ENCODE data around the gene NFKBIE. TPM values are rescaled to one million over a fixed set of nuclear protein-coding genes. Genes with fewer than 3 reads are reported as not detected.

Gene NFKBIE
- total RNA-seq, 1 experiment from 2014 or later, result 7.4 TPM

DNA sequence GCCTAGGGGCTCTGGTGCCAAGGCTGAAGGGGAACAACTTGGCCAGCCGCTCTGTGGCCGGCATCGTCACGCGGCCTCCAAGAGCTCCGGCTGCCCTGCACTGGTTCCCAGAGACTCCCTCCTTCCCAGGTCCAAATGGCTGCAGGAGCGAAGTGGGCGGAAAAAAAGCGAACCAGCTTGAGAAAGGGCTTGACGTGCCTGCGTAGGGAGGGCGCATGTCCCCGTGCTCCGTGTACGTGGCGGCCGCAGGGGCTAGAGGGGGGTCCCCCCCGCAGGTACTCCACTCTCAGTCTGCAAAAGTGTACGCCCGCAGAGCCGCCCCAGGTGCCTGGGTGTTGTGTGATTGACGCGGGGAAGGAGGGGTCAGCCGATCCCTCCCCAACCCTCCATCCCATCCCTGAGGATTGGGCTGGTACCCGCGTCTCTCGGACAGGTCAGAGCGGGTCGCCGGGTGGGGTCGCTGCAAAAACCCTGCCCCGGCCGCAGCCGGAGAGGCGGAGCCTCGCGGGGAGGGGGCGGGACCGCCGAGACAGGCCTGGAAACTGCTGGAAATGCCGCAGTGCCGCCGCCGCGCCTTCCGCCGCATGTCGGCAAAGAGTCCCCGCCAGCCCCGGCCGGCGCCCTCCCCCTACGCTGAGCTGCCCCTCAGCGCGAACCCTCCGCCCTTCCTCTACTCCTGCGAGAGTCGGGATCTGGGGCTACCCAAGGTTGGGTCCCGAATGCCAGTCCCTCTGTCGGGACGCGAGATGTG is 19.3 kb downstream of the NFKBIE start:
- Histone ChIP-seq H3K27me3 (ENCODE audit: low read length) (no peaks in the 10 kb centered on the region), H3K4me3 (ENCODE audit: low read length) (peak overlapping the region; percentile 99), H3K9me2 (replicated peaks; ENCODE audit: low read length) (no peaks in the 10 kb centered on the region), H3K79me2 (ENCODE audit: low read length) (peaks cover 44% of the 10 kb centered on the region), H3K9ac (ENCODE audit: low read length) (peak overlapping the region; percentile 96), H3K9me3 (ENCODE audit: low read length) (no peaks in the 10 kb centered on the region), H3K36me3 (ENCODE audit: low read depth, low read length) (peaks cover 39% of the 10 kb centered on the region), H3K4me2 (ENCODE audit: low read length) (peak overlapping the region; percentile 90), H4K20me1 (ENCODE audit: low read length) (peaks cover 41% of the 10 kb centered on the region), H3F3A (ENCODE audit: low read length, unreplicated experiment) (peaks cover 31% of the 10 kb centered on the region), H2AFZ (ENCODE audit: low read length) (peak overlapping the region; percentile 85), H3K27ac (ENCODE audit: low read length) (peak overlapping the region; percentile 22), H3K4me1 (ENCODE audit: insufficient read depth, low read length) (peaks cover 35% of the 10 kb centered on the region)
- ATAC-seq (peak; percentile 79), DNase-seq (peak; percentile 78)
- intact Hi-C loops (cut with micrococcal nuclease), result no loop called here
- BruUV-seq (replicated peaks), result no TSS peak
- POLR2A ChIA-PET (ENCODE audit: unreplicated experiment), result interaction anchor here (0.5 to 2.1 kb wide), 4 partner anchors 9 to 204 kb away, joined by 3 to 10 read pairs (median 4); partner anchors contain the start of gene CDC5L
- CTCF ChIA-PET, result interaction anchor here (0.7 to 1.0 kb wide), 2 partner anchors 10 to 150 kb away, joined by 4 to 6 read pairs; no protein-coding TSS in a partner anchor
- no peak for TF ChIP-seq EZH2 (IDR thresholded peaks at IDR 0.05; ENCODE audit: low read length, unreplicated experiment)
- TF ChIP-seq, protein P1, sequence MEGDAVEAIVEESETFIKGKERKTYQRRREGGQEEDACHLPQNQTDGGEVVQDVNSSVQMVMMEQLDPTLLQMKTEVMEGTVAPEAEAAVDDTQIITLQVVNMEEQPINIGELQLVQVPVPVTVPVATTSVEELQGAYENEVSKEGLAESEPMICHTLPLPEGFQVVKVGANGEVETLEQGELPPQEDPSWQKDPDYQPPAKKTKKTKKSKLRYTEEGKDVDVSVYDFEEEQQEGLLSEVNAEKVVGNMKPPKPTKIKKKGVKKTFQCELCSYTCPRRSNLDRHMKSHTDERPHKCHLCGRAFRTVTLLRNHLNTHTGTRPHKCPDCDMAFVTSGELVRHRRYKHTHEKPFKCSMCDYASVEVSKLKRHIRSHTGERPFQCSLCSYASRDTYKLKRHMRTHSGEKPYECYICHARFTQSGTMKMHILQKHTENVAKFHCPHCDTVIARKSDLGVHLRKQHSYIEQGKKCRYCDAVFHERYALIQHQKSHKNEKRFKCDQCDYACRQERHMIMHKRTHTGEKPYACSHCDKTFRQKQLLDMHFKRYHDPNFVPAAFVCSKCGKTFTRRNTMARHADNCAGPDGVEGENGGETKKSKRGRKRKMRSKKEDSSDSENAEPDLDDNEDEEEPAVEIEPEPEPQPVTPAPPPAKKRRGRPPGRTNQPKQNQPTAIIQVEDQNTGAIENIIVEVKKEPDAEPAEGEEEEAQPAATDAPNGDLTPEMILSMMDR (conservative IDR thresholded peaks at IDR 0.05; ENCODE audit: low read depth, low read length), result peak; percentile 58; the same call in 1 of the 2 replicates

DNA sequence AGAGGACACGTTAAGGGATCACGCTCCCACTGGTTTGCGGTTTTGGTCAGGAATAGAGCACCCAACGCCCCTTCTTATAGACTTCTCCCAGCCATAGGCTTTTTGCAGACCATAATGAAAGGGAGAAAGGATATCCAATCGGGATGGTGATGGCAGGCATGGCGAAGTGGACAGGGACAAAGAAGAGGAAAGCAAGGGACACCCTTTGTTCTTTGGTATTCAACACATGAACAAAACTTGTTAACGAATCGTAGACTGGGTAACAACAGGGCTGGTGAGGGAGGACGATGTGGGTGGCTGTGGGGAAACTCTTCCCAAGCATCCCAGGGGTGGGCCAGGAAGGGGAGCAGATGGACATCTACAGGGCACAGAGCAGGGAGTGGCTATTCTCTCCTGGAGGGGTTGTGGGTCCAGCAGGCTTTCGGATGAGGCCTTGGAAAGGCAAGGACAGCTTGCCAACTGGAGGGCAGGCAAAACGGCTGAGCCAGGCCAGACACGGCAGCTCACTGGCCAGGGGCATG is 19.9 kb downstream of the NFKBIE start:
- TF ChIP-seq EZH2phosphoT487 (IDR thresholded peaks at IDR 0.05; ENCODE audit: borderline replicate concordance, low read length) (no peak), EZH2 (IDR thresholded peaks at IDR 0.05; ENCODE audit: low read length, unreplicated experiment) (no peak)
- TF ChIP-seq, protein P1 (conservative IDR thresholded peaks at IDR 0.05; ENCODE audit: low read depth, low read length), result no peak
- Histone ChIP-seq H3K9me2 (replicated peaks; ENCODE audit: low read length) (no peaks in the 10 kb centered on the region), H2AFZ (ENCODE audit: low read length) (peak overlapping the region; percentile 85), H3K27ac (ENCODE audit: low read length) (0 out of 2 replicates have a peak overlapping the region, but pooled peaks have one; percentile 2), H4K20me1 (ENCODE audit: low read length) (peaks cover 35% of the 10 kb centered on the region), H3K4me1 (ENCODE audit: insufficient read depth, low read length) (peaks cover 29% of the 10 kb centered on the region), H3F3A (ENCODE audit: low read length, unreplicated experiment) (peaks cover 25% of the 10 kb centered on the region), H3K4me3 (ENCODE audit: low read length) (peak overlapping the region; percentile 99), H3K27me3 (ENCODE audit: low read length) (no peaks in the 10 kb centered on the region), H3K4me2 (ENCODE audit: low read length) (peak overlapping the region; percentile 90), H3K9ac (ENCODE audit: low read length) (peak overlapping the region; percentile 44), H3K36me3 (ENCODE audit: low read depth, low read length) (peaks cover 32% of the 10 kb centered on the region), H3K79me2 (ENCODE audit: low read length) (peaks cover 37% of the 10 kb centered on the region), H3K9me3 (ENCODE audit: low read length) (no peaks in the 10 kb centered on the region)
- no peak for DNase-seq
- ChIA-PET POLR2A (ENCODE audit: unreplicated experiment) (no interaction called here), CTCF (interaction anchor here (0.6 to 0.7 kb wide), 2 partner anchors 11 to 149 kb away, joined by 4 to 6 read pairs; no protein-coding TSS in a partner anchor)
- intact Hi-C loops (cut with micrococcal nuclease), result no loop called here
- BruUV-seq (replicated peaks), result TSS peak; percentile 85
- ATAC-seq, result no peak
